Testis (tissue), 2 donors: Measurements from ENCODE around the gene GRID1.

Experiments
- POLR2A ChIP-seq: fragments of 450-650 bp; IDR thresholded peaks from one replicate; pipeline ENCODE4 v1.6.1; 2017; ENCODE audit warnings: antibody characterized with exemption, mild to moderate bottlenecking, moderate library complexity
- TF ChIP-seq, protein P1 (sequence below), 3 experiments: fragments of 450-650 bp in 2 of 3; fragments of 200-600 bp in 1 of 3; sonication (generic) in 1 of 3; IDR thresholded peaks; one replicate each; pipeline ENCODE4 v1.5.1; 2016 to 2019; ENCODE audit warnings: antibody characterized with exemption in 3 of 3, mild to moderate bottlenecking in 2 of 3, moderate library complexity in 1 of 3

DNA sequence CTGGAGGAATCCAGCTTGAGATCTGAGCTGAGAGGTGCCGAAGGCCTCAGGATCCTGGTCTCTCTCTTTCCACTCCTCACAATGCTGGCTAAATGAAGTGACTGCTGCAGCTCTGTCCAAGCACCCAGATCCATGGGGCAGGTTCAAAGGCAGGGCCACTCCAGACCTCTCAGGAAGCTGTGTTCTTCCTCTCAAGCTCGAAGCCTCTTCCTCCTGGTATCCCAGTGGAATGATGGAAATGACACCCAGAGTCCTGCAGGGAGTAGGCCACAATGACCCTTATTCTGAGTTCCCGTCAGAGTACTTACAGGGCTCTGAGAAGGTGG lies 574.1 kb downstream of the GRID1 start:
- TF ChIP-seq, protein P1, sequence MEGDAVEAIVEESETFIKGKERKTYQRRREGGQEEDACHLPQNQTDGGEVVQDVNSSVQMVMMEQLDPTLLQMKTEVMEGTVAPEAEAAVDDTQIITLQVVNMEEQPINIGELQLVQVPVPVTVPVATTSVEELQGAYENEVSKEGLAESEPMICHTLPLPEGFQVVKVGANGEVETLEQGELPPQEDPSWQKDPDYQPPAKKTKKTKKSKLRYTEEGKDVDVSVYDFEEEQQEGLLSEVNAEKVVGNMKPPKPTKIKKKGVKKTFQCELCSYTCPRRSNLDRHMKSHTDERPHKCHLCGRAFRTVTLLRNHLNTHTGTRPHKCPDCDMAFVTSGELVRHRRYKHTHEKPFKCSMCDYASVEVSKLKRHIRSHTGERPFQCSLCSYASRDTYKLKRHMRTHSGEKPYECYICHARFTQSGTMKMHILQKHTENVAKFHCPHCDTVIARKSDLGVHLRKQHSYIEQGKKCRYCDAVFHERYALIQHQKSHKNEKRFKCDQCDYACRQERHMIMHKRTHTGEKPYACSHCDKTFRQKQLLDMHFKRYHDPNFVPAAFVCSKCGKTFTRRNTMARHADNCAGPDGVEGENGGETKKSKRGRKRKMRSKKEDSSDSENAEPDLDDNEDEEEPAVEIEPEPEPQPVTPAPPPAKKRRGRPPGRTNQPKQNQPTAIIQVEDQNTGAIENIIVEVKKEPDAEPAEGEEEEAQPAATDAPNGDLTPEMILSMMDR (IDR thresholded peaks at IDR 0.05): no peak
- no peak for TF ChIP-seq POLR2A
